GM18505 (cell line): Measurements from ENCODE around the gene WWP2.
A peak's percentile ranks its signal among the peaks of the same experiment; 100 is the strongest.
"Not testable (repeated sequence)": the region's sequence is repeated elsewhere in the genome, so short reads cannot be mapped to it uniquely, and the experiment has no call there.

Experiments used
- ATAC-seq: cut with Tn5 transposase; IDR thresholded peaks from one replicate; pipeline ENCODE4 v1.9.1; 2021; ENCODE audit not compliant: unreplicated experiment
- POLR2A ChIP-seq: IDR thresholded peaks from 4 replicates; pipeline ENCODE4 v1.6.1; 2011; ENCODE audit warnings: borderline replicate concordance; ENCODE audit not compliant: insufficient read depth, insufficient read length; ENCODE audit errors: extremely low read depth

The WWP2 gene

DNA sequence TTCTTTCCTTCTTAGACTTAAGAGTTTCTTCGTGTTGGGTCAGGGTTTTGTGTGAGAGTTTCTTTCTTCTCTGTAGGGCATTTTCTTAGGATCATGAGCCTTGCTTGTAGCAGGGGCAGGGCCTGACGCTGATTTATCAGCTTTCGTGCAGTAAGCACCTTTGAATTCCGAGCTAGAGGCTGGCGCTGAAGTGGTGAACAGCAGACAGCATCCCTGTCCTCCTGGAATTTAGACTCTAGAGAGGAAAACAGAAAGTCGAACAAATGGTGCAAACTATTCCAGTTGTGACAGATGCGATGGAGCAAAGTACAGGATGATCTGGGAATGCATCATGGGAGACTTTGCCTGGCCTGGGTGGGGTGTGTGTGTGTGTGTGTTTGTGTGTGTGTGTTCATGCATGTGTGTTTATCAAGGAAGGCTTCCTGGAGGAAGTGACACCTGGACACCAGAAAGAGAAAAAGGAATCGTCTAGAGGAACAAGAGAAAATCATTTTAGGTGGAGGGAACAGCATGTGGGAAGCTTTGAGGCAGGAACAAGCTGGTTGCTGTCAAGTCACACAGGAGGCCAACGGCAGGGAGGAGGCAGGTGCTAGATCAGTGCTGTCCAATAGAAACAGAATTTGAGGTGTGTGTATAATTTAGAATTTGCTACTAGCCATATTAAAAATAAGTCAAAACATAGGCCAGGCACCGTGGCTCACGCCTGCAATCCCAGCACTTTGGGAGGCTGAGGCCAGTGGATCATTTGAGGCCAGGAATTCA is 60.2 kb downstream of the WWP2 start:
- TF ChIP-seq POLR2A, result no peak
- ATAC-seq, result no peak

DNA sequence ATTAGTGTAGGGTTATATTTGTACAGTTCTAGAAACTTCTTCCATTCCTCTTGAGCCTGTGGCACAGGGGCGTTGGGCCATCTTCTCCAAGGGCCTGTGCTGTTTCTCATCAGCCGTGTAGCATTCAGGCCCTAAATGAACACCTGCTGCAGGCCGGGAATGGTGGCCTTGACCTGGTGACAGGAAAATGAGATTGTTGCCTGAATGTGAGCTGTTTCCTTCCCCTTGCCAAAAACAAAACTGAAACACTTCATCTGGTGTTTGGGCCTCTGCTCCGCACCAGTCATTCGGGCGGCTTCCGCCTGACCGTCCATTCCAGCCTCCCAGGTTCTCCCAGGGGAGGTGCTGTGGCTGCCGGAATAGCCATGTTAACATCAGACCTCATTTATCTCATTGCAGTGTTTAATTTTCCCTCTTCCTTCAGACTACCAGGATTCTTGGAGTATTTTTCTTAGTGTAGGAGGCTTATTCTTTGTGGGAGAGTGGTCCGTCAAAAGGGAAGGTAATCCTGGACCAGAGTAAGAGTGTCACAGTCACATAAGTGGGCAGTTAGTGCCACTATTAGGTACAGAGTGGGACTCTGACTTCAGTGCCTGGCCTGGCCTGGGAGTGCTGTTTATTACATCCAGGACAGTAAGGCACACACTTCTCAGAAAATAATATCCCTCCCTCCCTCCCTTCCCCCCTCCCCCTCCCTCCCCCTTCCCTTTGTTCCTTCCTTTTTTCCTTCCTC is 61.9 kb downstream of the WWP2 start:
- peak; percentile 67 for TF ChIP-seq POLR2A
- ATAC-seq, result peak; percentile 69

DNA sequence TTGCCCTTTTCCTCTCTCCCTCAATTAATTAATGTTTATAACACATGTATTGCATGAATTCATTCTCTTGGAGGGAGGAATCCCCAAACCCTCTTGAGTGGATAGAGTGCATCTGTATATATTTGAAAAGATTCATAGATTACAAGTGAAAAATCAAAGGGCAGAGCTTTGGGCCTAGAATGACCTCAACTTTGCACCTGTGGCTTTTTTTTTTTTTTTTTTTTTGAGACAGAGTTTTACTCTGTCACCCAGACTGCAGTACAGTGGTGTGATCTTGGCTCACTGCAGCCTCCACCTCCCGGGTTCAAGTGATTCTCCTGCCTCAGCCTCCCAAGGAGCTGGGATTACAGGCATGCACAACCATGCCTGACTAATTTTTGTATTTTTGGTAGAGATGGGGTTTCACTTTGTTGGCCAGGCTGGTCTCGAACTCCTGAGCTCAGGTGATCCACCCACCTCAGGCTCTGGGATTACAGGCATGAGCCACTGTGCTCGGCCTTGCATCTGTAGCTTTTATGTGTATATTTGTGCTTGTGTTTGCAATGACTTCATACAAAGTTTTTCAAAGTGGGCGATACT is 62.5 kb downstream of the WWP2 start:
- not testable (repeated sequence) for ATAC-seq

DNA sequence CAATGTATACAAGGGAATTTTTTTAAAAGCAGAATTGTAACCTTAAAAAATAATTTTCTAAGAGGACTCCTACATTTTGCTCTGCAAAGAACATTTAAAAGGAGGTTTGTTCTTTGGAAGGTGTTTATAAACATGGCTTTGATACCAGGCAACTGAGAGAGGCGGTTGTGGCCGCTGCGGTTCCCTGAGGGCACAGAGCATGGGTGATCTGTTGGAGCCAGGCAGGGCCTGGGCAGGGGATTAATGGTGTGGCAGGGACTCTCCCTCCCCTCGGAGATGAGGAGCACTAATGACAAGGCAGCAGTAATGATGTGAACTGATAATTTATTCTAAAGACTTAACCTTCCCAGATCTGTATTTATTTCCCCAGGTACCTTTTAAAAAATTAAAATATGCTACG is 65.4 kb downstream of the WWP2 start:
- ATAC-seq, result no peak
- TF ChIP-seq POLR2A, result no peak

DNA sequence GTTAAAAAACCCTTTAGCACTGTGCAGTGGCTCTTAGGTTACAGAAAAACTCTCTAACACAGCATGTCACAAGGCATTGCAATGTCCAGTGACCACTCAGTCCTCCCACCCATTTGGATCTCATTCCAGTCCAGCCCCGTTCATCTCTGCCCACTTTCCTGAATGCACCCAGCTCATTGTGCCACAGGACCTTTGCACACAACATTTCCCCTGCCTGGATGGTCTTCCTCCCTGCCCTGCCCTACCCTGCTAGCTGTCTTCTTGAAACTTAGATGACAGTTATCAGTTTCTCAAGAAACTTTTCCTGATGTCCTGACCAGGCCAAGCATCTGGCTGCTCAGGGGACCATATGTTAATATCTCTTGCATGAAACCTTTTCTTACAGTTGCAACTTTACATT is 67.2 kb downstream of the WWP2 start:
- no peak for TF ChIP-seq POLR2A
- ATAC-seq, result no peak

DNA sequence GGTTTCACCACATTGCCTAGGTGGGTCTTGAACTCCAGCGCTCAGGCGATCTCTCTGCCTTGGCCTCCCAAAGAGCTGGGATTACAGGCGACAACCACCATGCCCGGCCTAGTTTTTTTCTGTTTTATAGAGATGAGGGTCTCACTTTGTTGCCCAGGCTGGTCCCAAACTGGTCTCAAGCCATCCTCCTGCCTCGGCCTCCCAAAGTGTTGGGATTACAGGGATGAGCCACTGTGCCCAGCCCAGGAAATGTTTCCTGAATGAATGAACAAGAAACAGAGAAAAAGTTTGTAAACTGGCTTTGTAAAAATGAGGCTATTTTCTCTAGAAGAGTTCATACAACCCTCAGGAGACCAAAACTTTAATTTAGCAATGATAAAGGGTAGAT is 68.0 kb downstream of the WWP2 start:
- TF ChIP-seq POLR2A, result no peak
- no peak for ATAC-seq

DNA sequence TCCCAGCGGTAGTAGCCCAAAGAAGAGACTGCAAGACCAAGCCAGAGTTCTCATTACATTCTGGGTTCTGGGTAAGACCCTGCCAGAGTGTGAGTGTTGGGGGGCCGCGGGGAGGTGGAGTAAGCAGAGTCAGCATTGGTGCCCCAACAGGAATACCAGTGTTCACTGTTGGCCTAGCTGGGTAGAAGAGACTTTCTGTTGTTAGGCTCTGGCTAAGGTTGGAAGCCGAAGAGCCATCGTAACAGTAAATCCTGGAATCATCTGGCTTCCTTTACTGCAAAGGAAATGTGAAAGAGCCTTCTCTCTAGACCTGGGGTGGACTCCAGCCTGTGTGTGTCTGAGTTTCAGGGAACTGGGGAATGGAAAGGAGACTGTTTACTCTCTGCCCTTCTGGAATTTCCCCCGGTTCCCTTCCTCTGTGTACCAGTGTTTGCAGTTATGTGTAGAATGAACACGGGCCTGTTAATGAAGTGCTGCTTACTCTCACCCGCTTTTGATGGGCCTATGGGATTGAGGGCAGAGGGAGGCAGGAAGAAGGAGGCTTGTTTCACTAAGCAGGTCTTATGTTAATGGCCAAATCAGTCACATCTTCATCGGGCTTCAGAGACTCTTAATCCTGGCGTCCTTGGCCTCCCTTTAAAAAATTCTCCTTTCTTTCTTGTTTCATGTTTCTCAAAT is 68.5 kb downstream of the WWP2 start:
- no peak for ATAC-seq
- no peak for TF ChIP-seq POLR2A

DNA sequence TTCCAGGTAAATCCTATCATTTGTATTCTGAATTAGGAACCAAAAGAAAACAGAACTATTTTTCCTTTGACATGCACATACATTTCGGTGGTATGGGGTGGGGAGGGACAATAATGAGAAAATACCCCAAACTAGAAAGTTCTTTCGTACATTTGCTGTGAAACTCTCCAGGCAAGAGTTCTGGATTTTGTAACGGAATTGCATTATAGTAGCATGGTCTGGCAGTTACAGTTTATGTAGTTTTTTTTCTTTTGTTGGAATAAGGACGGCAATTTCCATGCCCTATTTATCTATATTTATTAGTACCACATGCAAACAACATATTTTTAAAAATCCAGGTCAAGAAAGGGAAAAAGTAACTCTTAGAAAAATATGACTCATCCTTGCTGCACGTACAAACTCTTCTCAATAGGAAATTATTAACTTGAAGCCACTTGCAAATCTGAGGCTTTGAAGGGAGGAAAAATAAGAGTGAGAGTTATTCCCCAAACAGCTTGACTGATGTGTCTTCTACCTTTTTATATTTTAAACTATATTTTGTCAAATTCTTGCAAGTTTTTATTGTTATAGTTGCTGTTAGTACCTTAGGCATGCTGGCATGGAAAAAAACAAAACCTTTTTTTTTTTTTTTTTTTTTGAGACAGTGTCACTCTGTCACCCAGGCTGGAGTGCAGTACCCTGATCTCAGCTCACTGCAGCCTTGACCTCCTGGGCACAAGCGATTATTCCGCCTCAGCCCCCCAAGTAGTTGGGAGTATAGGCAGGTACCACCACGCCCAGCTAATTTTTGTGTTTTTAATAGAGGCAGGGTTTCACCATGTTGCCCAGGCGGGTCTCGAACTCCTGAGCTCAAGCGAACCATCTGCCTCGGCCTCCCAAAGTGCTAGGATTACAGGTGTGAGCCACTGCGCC is 69.3 kb downstream of the WWP2 start:
- ATAC-seq, result no peak
- no peak for TF ChIP-seq POLR2A

DNA sequence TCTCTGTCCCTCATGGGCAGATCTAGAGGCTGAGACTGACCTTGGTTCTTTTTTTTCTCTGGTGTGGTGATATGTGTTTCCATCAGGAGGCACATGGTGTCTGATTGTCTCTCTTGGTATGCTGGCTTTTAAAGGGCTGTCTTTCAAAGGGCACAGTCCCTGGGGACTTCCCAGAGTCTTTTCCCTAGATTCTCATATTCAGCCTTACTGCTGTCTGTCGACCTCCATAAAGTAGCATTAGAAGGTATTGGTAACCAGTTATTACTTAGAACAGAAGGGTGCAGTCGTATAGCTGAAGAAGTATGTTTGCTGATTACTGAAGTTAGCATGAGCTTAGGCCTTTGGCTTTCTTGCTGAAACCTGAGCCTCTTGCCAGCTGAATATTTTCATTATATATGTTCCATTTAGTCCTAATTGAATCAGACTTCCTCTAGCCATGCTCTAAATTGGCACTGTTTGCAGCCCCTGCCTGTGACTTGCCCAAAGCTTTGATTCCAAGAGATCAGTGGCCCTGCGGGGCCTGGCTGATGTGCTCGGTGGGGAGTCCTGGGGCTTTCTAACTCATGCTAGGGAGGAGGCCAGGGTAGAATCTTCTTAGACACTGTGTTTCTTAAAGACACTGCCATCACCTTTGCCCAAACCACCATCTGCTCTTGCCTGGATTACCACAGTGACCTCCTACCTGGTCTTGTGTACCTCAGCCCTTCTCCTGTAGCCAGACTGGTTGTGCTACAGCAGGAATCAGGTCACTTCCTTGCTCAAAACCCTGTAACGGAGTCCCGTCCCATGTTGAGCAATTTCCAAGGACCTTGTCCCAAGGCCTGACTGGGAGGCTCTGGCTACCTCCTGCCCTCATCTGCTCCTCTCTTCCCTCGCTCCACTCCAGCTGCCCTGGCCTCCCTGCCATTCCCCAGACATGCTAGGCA is 71.5 kb downstream of the WWP2 start:
- TF ChIP-seq POLR2A, result no peak
- ATAC-seq, result no peak

DNA sequence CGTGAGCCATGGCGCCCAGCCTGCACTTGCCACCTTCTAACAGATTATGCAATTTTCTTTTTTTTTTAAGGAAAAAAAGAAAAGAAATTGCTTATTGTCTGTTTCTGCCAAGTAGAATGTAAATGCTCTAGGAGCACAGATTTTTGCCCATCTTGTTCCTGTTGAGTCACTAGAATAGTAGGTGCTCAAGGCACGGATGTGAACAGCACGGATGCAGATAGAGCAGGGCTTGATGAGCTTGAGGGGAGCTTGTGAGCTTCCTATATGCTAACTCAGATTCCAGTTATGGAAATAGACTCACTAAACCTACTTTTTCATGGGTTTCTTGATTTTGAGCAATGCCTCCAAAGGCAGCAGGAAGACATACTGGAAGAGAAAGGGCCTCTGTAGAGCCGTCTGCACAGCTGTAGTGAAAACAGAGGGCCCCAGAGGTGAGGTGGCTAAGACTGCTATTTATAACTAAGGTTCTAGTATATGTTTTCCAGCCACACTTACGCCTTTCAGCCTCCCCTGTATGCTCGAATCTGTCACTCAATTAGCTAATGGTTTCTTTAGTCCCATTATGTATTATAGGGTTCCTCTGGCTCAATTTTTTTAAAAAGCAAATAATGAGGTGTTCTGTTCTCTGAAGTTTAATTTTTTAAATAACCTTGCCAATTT is 72.8 kb downstream of the WWP2 start:
- no peak for ATAC-seq
- TF ChIP-seq POLR2A, result no peak

DNA sequence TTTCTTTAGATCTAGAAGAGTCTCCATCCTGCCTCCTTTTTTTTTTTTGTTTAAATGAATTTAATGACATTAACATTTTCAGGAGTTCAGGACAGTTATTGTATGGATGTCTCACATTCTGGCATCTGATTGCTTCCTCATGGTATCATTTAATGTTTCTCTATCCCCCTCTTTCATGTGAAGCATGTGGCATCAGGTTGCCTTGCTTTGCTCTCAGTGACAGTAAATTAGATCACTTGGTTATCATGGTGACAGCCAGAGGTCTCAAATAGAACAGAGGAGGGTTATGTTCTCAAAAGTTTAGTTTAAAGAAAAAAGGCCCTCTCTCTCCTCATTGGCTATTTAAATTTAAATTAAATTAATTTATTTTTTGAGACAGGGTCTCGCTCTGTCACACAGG is 74.1 kb downstream of the WWP2 start:
- no peak for TF ChIP-seq POLR2A
- ATAC-seq, result no peak
